Uterus (tissue), 4 donors: ENCODE results near the gene SEMA3B. TPM values are rescaled to one million over a fixed set of nuclear protein-coding genes. Genes with fewer than 3 reads are reported as not detected.
A peak's percentile ranks its signal among the peaks of the same experiment; 100 is the strongest.
"Not testable (repeated sequence)": the region's sequence is repeated elsewhere in the genome, so short reads cannot be mapped to it uniquely, and the experiment has no call there.

Experiments used
- DNase-seq, 2 donors: peaks; one replicate each; pipeline ENCODE4 v3.0.0-alpha.2; 2019 to 2020
- H3K27ac ChIP-seq, 2 donors: fragments of 200-600 bp; sonication (generic); 1 replicate in 1 of 2; 2 replicates in 1 of 2; pipeline ENCODE4 v1.5.1; 2016 to 2018
- H3K27me3 ChIP-seq, 2 donors: fragments of 200-600 bp; sonication (generic); one replicate each; pipeline ENCODE4 v1.5.1; 2018 to 2019; ENCODE audit warnings: control low read depth in 1 of 2
- H3K36me3 ChIP-seq, 2 donors: fragments of 200-600 bp; sonication (generic); one replicate each; pipeline ENCODE4 v1.5.1; 2019; ENCODE audit warnings: control low read depth in 1 of 2
- H3K4me1 ChIP-seq, 2 donors: fragments of 200-600 bp; sonication (generic); one replicate each; pipeline ENCODE4 v1.5.1; 2018 to 2019; ENCODE audit warnings: control low read depth in 1 of 2
- H3K4me3 ChIP-seq, 2 donors: fragments of 200-600 bp; sonication (generic); 1 replicate in 1 of 2; 2 replicates in 1 of 2; pipeline ENCODE4 v1.5.1; 2018 to 2019; ENCODE audit warnings: mild to moderate bottlenecking in 1 of 2
- H3K9me3 ChIP-seq, 2 donors: fragments of 200-600 bp; sonication (generic); one replicate each; pipeline ENCODE4 v1.5.1; 2019; ENCODE audit warnings: control low read depth in 1 of 2
- POLR2A ChIP-seq, 2 donors: fragments of 450-650 bp; IDR thresholded peaks; one replicate each; pipeline ENCODE4 v1.6.1; 2016; ENCODE audit warnings: antibody characterized with exemption in 2 of 2, mild to moderate bottlenecking in 1 of 2, moderate library complexity in 1 of 2
- intact Hi-C: fragments of 100-400 bp; cut with DNase I; formaldehyde crosslinking; loops from one replicate; pipeline ENCODE4 v1.15.1; 2023; ENCODE audit warnings: low total_unique reads
- total RNA-seq, 4 donors: library from RNA; depleted of rRNA in 3 of 4; stranded (reverse); fragments of >200 nt in 3 of 4; gene quantifications; one replicate each; pipeline versions ENCODE4 v1.1.0 to v1.2.4, GENCODE V29; 2014 to 2023
- TF ChIP-seq, protein P1 (sequence below), 4 experiments: fragments of 200-600 bp in 2 of 4; fragments of 450-650 bp in 2 of 4; sonication (generic) in 2 of 4; IDR thresholded peaks; one replicate each; pipeline ENCODE4 v1.5.1; 2016 to 2019; ENCODE audit warnings: antibody characterized with exemption in 4 of 4, mild to moderate bottlenecking in 2 of 4, moderate library complexity in 1 of 4
- donor health status: DM: yes; HTN: yes; CAD: no.

SEMA3B gene
- total RNA-seq, 4 donors from 2014 or later, result 24.1 to 113 (median 77.2) TPM

- no peaks in the 10 kb centered on the region for H3K36me3 ChIP-seq
- H3K4me3 ChIP-seq, result peak overlapping the region in 1 of 2 donors; percentile 7
- H3K9me3 ChIP-seq, result no peaks in the 10 kb centered on the region
- H3K27ac ChIP-seq, result peak overlapping the region; percentile 69 to 79
- H3K4me1 ChIP-seq, result peaks cover 0 to 8% of the 10 kb centered on the region in 2 donors
- no peak for DNase-seq
- no peaks in the 10 kb centered on the region for H3K27me3 ChIP-seq
- intact Hi-C loops, result no loop called here
- TF ChIP-seq, protein P1, sequence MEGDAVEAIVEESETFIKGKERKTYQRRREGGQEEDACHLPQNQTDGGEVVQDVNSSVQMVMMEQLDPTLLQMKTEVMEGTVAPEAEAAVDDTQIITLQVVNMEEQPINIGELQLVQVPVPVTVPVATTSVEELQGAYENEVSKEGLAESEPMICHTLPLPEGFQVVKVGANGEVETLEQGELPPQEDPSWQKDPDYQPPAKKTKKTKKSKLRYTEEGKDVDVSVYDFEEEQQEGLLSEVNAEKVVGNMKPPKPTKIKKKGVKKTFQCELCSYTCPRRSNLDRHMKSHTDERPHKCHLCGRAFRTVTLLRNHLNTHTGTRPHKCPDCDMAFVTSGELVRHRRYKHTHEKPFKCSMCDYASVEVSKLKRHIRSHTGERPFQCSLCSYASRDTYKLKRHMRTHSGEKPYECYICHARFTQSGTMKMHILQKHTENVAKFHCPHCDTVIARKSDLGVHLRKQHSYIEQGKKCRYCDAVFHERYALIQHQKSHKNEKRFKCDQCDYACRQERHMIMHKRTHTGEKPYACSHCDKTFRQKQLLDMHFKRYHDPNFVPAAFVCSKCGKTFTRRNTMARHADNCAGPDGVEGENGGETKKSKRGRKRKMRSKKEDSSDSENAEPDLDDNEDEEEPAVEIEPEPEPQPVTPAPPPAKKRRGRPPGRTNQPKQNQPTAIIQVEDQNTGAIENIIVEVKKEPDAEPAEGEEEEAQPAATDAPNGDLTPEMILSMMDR (IDR thresholded peaks at IDR 0.05), result no peak
- TF ChIP-seq POLR2A (IDR thresholded peaks at IDR 0.05), result no peak
These were observed 33.4 kb downstream of the SEMA3B start for GRCh38 chr3:50302095-50303012.

DNA sequence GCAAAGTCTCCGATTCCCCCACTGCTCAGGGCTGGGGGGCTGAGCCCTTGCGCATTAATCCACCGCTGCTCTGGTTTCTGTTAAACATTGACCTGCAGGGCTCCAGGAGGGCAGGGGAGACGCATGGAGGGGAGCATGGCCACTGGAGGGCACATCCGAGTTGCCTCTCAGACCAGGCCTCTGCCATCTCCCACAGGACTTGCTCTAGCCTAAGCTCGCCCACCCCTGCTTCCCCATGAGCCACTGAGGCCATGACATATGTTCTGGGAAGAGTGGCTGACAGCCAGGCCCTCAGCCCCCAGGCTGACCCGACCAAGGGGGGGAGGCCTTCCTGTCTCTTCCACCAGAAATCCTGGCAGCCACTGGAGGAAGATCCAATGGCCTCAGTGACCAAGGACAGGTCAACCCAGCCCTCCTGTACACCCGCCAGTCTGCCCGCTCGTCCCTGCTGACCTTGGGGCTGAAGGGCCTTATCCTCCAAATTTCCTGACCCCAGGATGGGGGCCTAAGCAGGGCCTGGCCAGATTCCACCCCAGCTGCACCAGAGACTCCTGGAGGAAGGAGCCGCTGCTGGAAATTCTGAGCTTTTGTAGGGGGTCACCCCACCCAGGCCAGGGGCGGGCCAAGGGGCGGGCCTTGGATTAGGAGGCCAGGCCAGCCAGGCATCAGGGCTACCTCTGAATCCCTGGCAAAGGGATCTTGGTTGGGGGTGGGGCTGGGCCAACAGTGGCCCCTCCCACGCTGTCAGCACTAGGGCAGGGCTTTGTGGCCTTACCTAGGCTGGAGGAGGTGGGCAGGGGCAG is 34.3 kb downstream of the SEMA3B start, which contains the start of gene HYAL1:
TSS of gene HYAL1 (minus strand) at position 562 of the 803 bp plus-strand sequence. CDS start 618 bp downstream, outside the sequence.
- Histone ChIP-seq H3K27me3 (no peaks in the 10 kb centered on the region), H3K36me3 (no peaks in the 10 kb centered on the region), H3K4me3 (peak within 1 kb of the TSS in 1 of 2 donors; percentile 7), H3K9me3 (no peaks in the 10 kb centered on the region), H3K27ac (peak within 1 kb of the TSS; percentile 69 to 79), H3K4me1 (peaks cover 0 to 6% of the 10 kb centered on the region in 2 donors)
- DNase-seq, result peak; percentile 67 to 79
- intact Hi-C loops, result no loop called here
- TF ChIP-seq, protein P1 (IDR thresholded peaks at IDR 0.05), result peak in 2 of 4 experiments; percentile 13 to 16
- no peak for TF ChIP-seq POLR2A (IDR thresholded peaks at IDR 0.05)

- no peak overlapping the region for H3K27ac ChIP-seq
- no peaks in the 10 kb centered on the region for H3K9me3 ChIP-seq
- no peaks in the 10 kb centered on the region for H3K27me3 ChIP-seq
- no peaks in the 10 kb centered on the region for H3K4me1 ChIP-seq
- no peak overlapping the region for H3K4me3 ChIP-seq
- no peaks in the 10 kb centered on the region for H3K36me3 ChIP-seq
- intact Hi-C loops, result no loop called here
- TF ChIP-seq, protein P1 (IDR thresholded peaks at IDR 0.05), result no peak
- TF ChIP-seq POLR2A (IDR thresholded peaks at IDR 0.05), result no peak
- DNase-seq, result no peak
These were observed 35.7 kb downstream of the SEMA3B start for GRCh38 chr3:50304601-50305000.

GRCh38 chr3:50312041-50312440 is 43.1 kb downstream of the SEMA3B start:
- intact Hi-C loops, H3K27ac ChIP-seq, H3K27me3 ChIP-seq, H3K4me1 ChIP-seq, DNase-seq, H3K4me3 ChIP-seq, H3K36me3 ChIP-seq, H3K9me3 ChIP-seq: not testable (repeated sequence)

DNA sequence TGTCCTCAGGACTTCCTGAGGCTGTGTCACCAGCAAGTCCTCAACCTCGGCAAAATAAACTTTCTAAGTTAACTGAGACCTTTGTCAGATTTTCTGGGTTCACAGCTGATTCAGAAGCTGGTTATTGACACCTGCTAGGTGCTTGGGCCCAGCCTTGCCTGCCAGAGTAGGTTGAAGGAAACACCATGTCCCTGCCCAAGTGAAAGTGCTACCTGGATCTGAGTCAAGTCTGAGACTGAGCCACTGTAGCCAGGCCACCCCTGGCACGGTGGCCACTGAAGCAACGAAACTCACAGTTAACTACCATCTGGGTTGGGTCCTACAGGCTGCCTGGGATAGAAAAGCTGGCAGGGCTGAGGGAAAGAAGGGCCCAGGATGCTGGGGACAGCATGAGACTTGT is 45.4 kb downstream of the SEMA3B start:
- no peaks in the 10 kb centered on the region for H3K36me3 ChIP-seq
- TF ChIP-seq, protein P1 (IDR thresholded peaks at IDR 0.05), result no peak
- no peak for TF ChIP-seq POLR2A (IDR thresholded peaks at IDR 0.05)
- no peaks in the 10 kb centered on the region for H3K9me3 ChIP-seq
- no peak overlapping the region for H3K4me3 ChIP-seq
- intact Hi-C loops, result no loop called here
- H3K4me1 ChIP-seq, result peaks cover 0 to 19% of the 10 kb centered on the region in 2 donors
- no peak overlapping the region for H3K27ac ChIP-seq
- DNase-seq, result no peak
- H3K27me3 ChIP-seq, result no peaks in the 10 kb centered on the region
